NB4 (cell line): ENCODE data around the gene RAET1G.
"Not testable (repeated sequence)": the region's sequence is repeated elsewhere in the genome, so short reads cannot be mapped to it uniquely, and the experiment has no call there.

ENCODE experiments used
- DNase-seq: peaks from one replicate; pipeline ENCODE4 v3.0.0; 2010; ENCODE audit warnings: low read depth
- H3K4me3 ChIP-seq: one replicate; pipeline ENCODE4 v1.5.1; 2011; ENCODE audit warnings: mild to moderate bottlenecking, low read depth, low read length, moderate library complexity
- MYC ChIP-seq: IDR thresholded peaks from 2 replicates; pipeline ENCODE4 v1.6.1; 2011; ENCODE audit warnings: low read depth, low read length
- POLR2A ChIP-seq: IDR thresholded peaks from 2 replicates; pipeline ENCODE4 v1.6.1; 2011; ENCODE audit warnings: mild to moderate bottlenecking; ENCODE audit not compliant: insufficient read length; ENCODE audit errors: extremely low read depth
- TF ChIP-seq, protein P1 (sequence below): IDR thresholded peaks from 2 replicates; pipeline ENCODE4 v1.6.1; 2011; ENCODE audit warnings: low read depth, low read length
- TF ChIP-seq, protein P2 (sequence below): IDR thresholded peaks from one replicate; pipeline ENCODE4 v1.5.1; 2012; ENCODE audit warnings: low read depth, low read length

The RAET1G gene

GRCh38 chr6:149895833-149896271 is 27.1 kb downstream of the RAET1G start:
- H3K4me3 ChIP-seq = no peak overlapping the region
- TF ChIP-seq POLR2A (no peak), MYC (no peak)
- TF ChIP-seq, protein P1, sequence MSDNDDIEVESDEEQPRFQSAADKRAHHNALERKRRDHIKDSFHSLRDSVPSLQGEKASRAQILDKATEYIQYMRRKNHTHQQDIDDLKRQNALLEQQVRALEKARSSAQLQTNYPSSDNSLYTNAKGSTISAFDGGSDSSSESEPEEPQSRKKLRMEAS = no peak
- TF ChIP-seq, protein P2, sequence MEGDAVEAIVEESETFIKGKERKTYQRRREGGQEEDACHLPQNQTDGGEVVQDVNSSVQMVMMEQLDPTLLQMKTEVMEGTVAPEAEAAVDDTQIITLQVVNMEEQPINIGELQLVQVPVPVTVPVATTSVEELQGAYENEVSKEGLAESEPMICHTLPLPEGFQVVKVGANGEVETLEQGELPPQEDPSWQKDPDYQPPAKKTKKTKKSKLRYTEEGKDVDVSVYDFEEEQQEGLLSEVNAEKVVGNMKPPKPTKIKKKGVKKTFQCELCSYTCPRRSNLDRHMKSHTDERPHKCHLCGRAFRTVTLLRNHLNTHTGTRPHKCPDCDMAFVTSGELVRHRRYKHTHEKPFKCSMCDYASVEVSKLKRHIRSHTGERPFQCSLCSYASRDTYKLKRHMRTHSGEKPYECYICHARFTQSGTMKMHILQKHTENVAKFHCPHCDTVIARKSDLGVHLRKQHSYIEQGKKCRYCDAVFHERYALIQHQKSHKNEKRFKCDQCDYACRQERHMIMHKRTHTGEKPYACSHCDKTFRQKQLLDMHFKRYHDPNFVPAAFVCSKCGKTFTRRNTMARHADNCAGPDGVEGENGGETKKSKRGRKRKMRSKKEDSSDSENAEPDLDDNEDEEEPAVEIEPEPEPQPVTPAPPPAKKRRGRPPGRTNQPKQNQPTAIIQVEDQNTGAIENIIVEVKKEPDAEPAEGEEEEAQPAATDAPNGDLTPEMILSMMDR = no peak
- no peak for DNase-seq

GRCh38 chr6:149895048-149895590 is 27.8 kb downstream of the RAET1G start:
- H3K4me3 ChIP-seq = no peak overlapping the region
- TF ChIP-seq POLR2A (no peak), MYC (no peak)
- TF ChIP-seq, protein P2 = no peak
- TF ChIP-seq, protein P1 = no peak
- DNase-seq = no peak

GRCh38 chr6:149891864-149892263 is 31.1 kb downstream of the RAET1G start:
- H3K4me3 ChIP-seq, DNase-seq: not testable (repeated sequence)

DNA sequence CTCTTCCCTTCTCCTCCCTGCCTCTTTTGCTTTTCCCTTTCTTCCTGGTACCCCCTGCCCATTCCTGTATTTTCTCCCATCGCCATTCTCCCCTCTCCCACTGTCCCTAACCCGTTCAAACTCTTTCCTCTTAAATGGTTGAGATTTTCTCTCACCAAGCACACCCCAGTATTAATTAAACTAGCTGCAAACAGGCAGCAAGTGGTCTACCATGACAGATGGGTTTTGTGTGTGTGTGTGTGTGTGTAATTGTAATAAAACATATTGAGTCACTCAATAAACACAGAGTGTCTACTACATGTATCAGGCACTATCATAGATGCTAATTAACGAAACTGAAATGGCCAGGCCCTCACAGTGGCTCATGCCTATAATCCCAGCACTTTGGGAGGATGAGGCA is 31.7 kb downstream of the RAET1G start:
- H3K4me3 ChIP-seq = no peak overlapping the region
- DNase-seq = no peak
- TF ChIP-seq POLR2A = no peak
- no peak for TF ChIP-seq MYC
- TF ChIP-seq, protein P1 = no peak
- TF ChIP-seq, protein P2 = no peak

DNA sequence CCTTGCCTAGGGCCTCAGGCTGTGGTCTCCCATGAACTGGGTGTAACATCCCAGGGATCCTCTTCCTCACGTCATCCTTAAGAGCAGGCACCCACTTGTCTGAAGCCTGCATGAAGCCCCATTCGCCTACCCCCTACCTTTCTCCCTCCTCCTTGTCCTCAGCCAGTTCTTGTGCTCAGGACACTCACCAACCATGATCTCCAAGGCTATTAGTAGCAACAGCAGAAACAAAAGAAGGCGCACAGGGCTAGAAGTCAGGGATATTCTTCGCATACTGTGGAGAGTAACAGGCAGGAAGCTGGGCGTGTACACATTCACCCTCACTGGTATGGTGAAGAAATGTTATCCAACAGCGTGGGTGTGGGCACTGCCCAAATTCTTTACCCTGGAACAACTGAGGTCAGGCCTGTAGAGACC is 32.3 kb downstream of the RAET1G start:
- TF ChIP-seq MYC (no peak), POLR2A (no peak)
- TF ChIP-seq, protein P1 = no peak
- TF ChIP-seq, protein P2 = no peak
- DNase-seq = no peak
- H3K4me3 ChIP-seq = no peak overlapping the region

GRCh38 chr6:149889326-149889725 is 33.6 kb downstream of the RAET1G start:
- H3K4me3 ChIP-seq = no peak overlapping the region
- no peak for DNase-seq
- TF ChIP-seq, protein P2 = no peak
- no peak for TF ChIP-seq MYC
- no peak for TF ChIP-seq POLR2A
- TF ChIP-seq, protein P1 = no peak
